Hematopoietic multipotent progenitor cell treated with erythropoietin and hydrocortisone succinate and interleukin-3 and kit ligand, for 17 days (in vitro differentiated cells): ENCODE results near the gene LIN28B.

ENCODE experiments used
- DNase-seq: peaks from one replicate; pipeline ENCODE4 v3.0.0-alpha.2; 2015; ENCODE audit warnings: low spot score

LIN28B gene

DNA sequence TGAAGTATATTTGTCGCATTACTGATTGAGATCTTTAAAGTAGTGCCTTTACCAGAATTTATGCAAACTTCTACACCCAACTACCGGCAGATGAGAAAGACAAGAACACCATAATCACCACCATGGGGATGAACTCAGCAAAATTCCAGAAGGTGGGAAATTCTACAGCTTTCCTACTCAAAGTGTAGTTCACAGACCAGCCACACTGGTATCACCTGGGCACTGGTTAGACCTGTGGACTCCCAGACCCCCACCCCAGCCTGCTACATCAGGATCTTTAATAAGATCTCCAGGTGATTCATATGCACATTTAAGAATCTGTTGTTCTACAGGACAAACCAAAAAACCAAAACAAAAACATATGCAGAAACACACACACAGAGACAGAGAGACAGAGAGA, 155.0 kb downstream of the LIN28B start:
- no peak for DNase-seq

DNA sequence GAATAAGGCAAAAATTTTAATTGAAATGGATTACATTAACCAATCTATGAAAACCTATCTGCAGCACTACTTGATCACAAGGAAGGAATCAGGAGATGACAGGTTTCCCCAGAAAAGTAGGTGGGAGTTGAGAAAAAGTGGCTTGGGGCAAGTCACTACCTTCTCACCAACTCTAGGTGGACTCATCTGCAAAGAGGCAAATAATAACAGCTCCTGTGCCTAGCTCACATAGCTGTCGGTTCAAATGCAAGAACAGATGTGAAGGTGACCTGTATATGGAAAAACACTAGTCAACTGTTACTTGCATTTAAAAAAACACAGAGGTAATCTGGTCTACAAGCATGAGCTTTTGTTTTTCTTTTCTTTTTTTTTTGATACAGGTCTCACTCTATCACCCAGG, 155.7 kb downstream of the LIN28B start:
- DNase-seq: no peak

DNA sequence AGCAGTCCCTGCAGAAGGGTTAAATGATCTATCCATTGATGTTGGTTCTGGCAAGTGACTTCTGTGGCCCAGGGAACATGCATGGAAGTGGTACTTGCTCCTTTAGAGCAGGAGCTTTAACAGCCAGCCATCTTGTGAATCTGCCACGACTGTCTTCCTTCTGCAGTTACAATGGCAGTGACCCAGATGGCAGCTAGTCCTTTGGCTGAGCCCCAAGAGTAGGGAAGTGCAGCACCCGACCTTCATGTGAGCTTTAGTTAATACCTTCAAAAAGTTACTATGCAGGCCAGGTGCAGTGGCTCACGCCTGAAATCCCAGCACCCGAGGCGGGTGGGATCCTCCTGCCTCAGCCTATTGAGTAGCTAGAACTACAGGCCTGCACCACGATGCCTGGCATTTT, 156.5 kb downstream of the LIN28B start:
- DNase-seq: no peak

- DNase-seq: no peak
Measured at GRCh38 chr6:105116150-105116549, 159.2 kb downstream of the LIN28B start.

GRCh38 chr6:105120570-105120969, 163.7 kb downstream of the LIN28B start:
- DNase-seq: no peak

GRCh38 chr6:105121981-105122380, 165.1 kb downstream of the LIN28B start:
- no peak for DNase-seq

GRCh38 chr6:105122717-105123116, 165.8 kb downstream of the LIN28B start:
- no peak for DNase-seq
